Trophoblast cell (in vitro differentiated cells and primary cell): ENCODE measurements around the gene TRAPPC12.
A peak's percentile ranks its signal among the peaks of the same experiment; 100 is the strongest.

Experiments
- DNase-seq, 2 donors: peaks; one replicate each; pipeline ENCODE4 v3.0.0-alpha.2; 2016
- H2AFZ ChIP-seq: 2 replicates; pipeline ENCODE4 v1.6.1; 2013; ENCODE audit warnings: low read length, moderate library complexity, mild to moderate bottlenecking; ENCODE audit not compliant: insufficient read depth, poor library complexity
- H2AK5ac ChIP-seq: 2 replicates; pipeline ENCODE4 v1.6.1; 2013; ENCODE audit warnings: mild to moderate bottlenecking, low read length
- H2BK120ac ChIP-seq: 2 replicates; pipeline ENCODE4 v1.6.1; 2013; ENCODE audit warnings: low read length, mild to moderate bottlenecking, moderate library complexity; ENCODE audit not compliant: insufficient read depth, poor library complexity
- H2BK12ac ChIP-seq: 2 replicates; pipeline ENCODE4 v1.6.1; 2013; ENCODE audit warnings: mild to moderate bottlenecking, low read length, moderate library complexity
- H2BK5ac ChIP-seq: 2 replicates; pipeline ENCODE4 v1.6.1; 2013; ENCODE audit warnings: low read length, low read depth, moderate library complexity, mild to moderate bottlenecking; ENCODE audit not compliant: poor library complexity
- H3K14ac ChIP-seq: 2 replicates; pipeline ENCODE4 v1.6.1; 2013; ENCODE audit warnings: mild to moderate bottlenecking, low read length
- H3K18ac ChIP-seq: 2 replicates; pipeline ENCODE4 v1.6.1; 2013; ENCODE audit warnings: mild to moderate bottlenecking, low read length
- H3K23ac ChIP-seq: 2 replicates; pipeline ENCODE4 v1.6.1; 2013; ENCODE audit warnings: low read length
- H3K27ac ChIP-seq: 2 replicates; pipeline ENCODE4 v1.5.1; 2013; ENCODE audit warnings: low read depth, mild to moderate bottlenecking, inconsistent platforms, low read length, moderate library complexity
- H3K27me3 ChIP-seq: 2 replicates; pipeline ENCODE4 v1.6.1; 2013; ENCODE audit warnings: inconsistent platforms, mild to moderate bottlenecking, low read length, moderate library complexity; ENCODE audit not compliant: insufficient read depth
- H3K36me3 ChIP-seq, 2 experiments: 1 replicate in 1 of 2; 2 replicates in 1 of 2; pipeline ENCODE4 v1.6.1; 2013; ENCODE audit warnings: low read length in 2 of 2, mild to moderate bottlenecking in 2 of 2, moderate library complexity in 1 of 2; ENCODE audit not compliant: insufficient read depth in 2 of 2, control insufficient read depth in 1 of 2
- H3K4ac ChIP-seq: 2 replicates; pipeline ENCODE4 v1.6.1; 2013; ENCODE audit warnings: low read depth, mild to moderate bottlenecking, low read length, moderate library complexity
- H3K4me1 ChIP-seq, 2 experiments: 1 replicate in 1 of 2; 2 replicates in 1 of 2; pipeline ENCODE4 v1.6.1; 2013; ENCODE audit warnings: low read length in 2 of 2, mild to moderate bottlenecking in 2 of 2, moderate library complexity in 1 of 2; ENCODE audit not compliant: insufficient read depth in 2 of 2, control insufficient read depth in 1 of 2
- H3K4me2 ChIP-seq: 2 replicates; pipeline ENCODE4 v1.6.1; 2013; ENCODE audit warnings: inconsistent platforms, mild to moderate bottlenecking, low read length, moderate library complexity
- H3K4me3 ChIP-seq: 2 replicates; pipeline ENCODE4 v1.5.1; 2013; ENCODE audit warnings: mild to moderate bottlenecking, low read depth, low read length, inconsistent platforms
- H3K79me1 ChIP-seq: one replicate; pipeline ENCODE4 v1.6.1; 2013; ENCODE audit warnings: low read length
- H3K79me2 ChIP-seq: 2 replicates; pipeline ENCODE4 v1.6.1; 2013; ENCODE audit warnings: low read length, mild to moderate bottlenecking; ENCODE audit not compliant: control insufficient read depth, insufficient read depth, poor library complexity
- H3K9ac ChIP-seq: 2 replicates; pipeline ENCODE4 v1.6.1; 2013; ENCODE audit warnings: mild to moderate bottlenecking, low read length
- H3K9me3 ChIP-seq: 2 replicates; pipeline ENCODE4 v1.6.1; 2013; ENCODE audit warnings: low read depth, mild to moderate bottlenecking, control low read depth, inconsistent platforms, low read length; ENCODE audit not compliant: insufficient read depth
- H4K12ac ChIP-seq: 2 replicates; pipeline ENCODE4 v1.6.1; 2013; ENCODE audit warnings: low read depth, mild to moderate bottlenecking, low read length, moderate library complexity
- H4K8ac ChIP-seq: 2 replicates; pipeline ENCODE4 v1.6.1; 2013; ENCODE audit warnings: low read depth, mild to moderate bottlenecking, low read length, moderate library complexity
- H4K91ac ChIP-seq: one replicate; pipeline ENCODE4 v1.6.1; 2013; ENCODE audit warnings: low read depth, mild to moderate bottlenecking, low read length, moderate library complexity
- WGBS: extraction: QIAGEN DNeasy Blood & Tissue Kit; methylation state at CpG from one replicate; pipeline ENCODE4 v1.1.7; 2013; ENCODE audit warnings: missing lambda C conversion rate; ENCODE audit not compliant: insufficient read length, insufficient coverage; ENCODE audit errors: extremely low coverage; 5-methylcytosine and 5-hydroxymethylcytosine counted together

The TRAPPC12 gene

DNA sequence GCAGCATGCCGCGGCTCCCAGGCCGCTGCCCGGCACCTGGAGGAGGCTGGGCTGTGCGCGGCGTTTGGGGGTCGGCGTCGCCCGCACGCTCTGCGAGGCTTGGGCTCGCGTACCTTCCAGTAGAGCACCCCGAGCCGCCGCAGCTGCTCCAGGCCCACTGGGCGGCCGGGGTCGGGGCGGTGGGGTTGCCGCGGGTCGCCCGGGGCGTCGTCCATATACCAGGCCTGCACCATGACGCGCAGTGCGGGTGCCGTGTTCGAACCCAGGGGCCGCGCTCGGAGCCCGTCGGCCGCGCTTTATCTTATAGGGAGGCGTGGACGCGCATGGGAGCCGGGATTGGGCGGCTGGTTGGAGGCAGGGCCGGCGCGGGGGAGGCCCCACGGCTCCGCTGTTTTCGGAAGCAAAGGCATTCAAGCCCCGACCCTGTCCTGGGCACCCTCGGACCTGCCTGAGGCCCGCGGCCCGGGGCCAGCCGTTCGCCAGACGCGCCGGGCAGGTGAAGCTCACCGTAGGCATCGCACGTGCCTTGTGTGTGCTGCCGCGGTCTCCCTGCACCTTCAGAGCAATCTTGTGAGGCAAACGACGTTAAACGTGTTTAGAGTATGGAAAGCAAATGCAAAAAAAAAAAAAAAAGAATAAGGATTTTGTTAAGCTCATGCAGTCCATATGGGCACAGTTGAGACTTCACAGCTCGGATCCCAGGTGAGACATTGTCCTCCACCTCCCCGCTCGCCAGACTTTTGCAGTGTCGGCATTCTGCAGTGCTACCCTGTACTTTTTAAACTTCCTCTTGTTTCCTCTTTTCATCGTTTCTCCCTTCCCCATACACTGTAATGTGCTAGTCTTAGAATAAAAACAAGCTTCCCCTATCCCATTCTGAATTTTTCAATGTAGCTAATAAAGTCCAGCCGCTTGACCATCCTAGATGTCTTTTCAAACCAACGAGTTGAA lies 140.0 kb downstream of the TRAPPC12 start, which contains the start of gene ADI1:
TSS of gene ADI1 (minus strand) at position 277 of the 951 bp plus-strand sequence. CDS start at position 233, 44 bp downstream.
- Histone ChIP-seq H3K9ac (peak within 1 kb of the TSS; percentile 98), H3K23ac (no peak within 1 kb of the TSS), H2BK120ac (peak within 1 kb of the TSS; percentile 54), H2AK5ac (peak within 1 kb of the TSS; percentile 31), H3K79me2 (peaks cover 10% of the 10 kb centered on the region), H2AFZ (peak within 1 kb of the TSS; percentile 77), H3K18ac (peak within 1 kb of the TSS; percentile 97), H3K4me3 (peak within 1 kb of the TSS; percentile 88), H4K91ac (peak within 1 kb of the TSS; percentile 93), H3K9me3 (no peaks in the 10 kb centered on the region), H3K4me2 (peak within 1 kb of the TSS; percentile 94), H4K8ac (peak within 1 kb of the TSS; percentile 88), H3K36me3 (peaks cover 2% of the 10 kb centered on the region in 2 experiments), H3K27ac (peak within 1 kb of the TSS; percentile 93), H3K4ac (peak within 1 kb of the TSS; percentile 61), H3K4me1 (peaks cover 0 to 2% of the 10 kb centered on the region in 2 experiments), H2BK5ac (peak within 1 kb of the TSS; percentile 66), H4K12ac (peak within 1 kb of the TSS; percentile 94), H3K14ac (peak within 1 kb of the TSS; percentile 95), H2BK12ac (peak within 1 kb of the TSS; percentile 40), H3K27me3 (no peaks in the 10 kb centered on the region), H3K79me1 (peaks cover 11% of the 10 kb centered on the region)
- no CpG with 5 or more reads among the region's 76 CpGs for WGBS
- peak; percentile 82 to 87 for DNase-seq

DNA sequence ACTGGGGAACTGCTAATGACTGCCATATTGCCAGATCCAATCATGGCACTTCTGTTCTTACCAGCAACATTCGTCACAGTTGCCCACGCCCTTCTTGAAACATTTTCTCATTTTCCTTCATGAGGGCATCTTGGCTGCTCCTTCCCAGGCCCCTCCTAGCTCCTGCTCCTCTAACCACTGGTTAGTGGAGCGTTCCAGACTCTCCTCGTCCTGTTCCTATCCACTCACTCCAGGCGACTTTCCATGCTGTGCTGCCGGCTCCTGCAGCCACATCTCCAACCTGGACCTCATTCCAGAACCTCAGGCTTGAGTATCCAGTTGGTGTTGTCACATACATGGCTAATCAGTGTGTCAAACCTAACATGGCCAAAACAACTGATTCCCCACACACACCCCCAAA lies 141.1 kb downstream of the TRAPPC12 start:
- H3K18ac ChIP-seq = no peak overlapping the region
- no peak overlapping the region for H2BK5ac ChIP-seq
- H3K23ac ChIP-seq = no peak overlapping the region
- no peak overlapping the region for H2AK5ac ChIP-seq
- no peak overlapping the region for H3K4ac ChIP-seq
- no peak overlapping the region for H4K91ac ChIP-seq
- no peak for DNase-seq
- no peak overlapping the region for H2BK120ac ChIP-seq
- H4K12ac ChIP-seq = no peak overlapping the region
- no CpG with 5 or more reads among the region's 6 CpGs for WGBS
- no peak overlapping the region for H3K14ac ChIP-seq
- peaks cover 2% of the 10 kb centered on the region in 2 experiments for H3K36me3 ChIP-seq
- H3K9me3 ChIP-seq = no peaks in the 10 kb centered on the region
- no peak overlapping the region for H3K27ac ChIP-seq
- H3K4me2 ChIP-seq = no peak overlapping the region
- no peaks in the 10 kb centered on the region for H3K27me3 ChIP-seq
- H2BK12ac ChIP-seq = no peak overlapping the region
- H4K8ac ChIP-seq = no peak overlapping the region
- no peak overlapping the region for H3K4me3 ChIP-seq
- H3K79me2 ChIP-seq = peaks cover 10% of the 10 kb centered on the region
- H2AFZ ChIP-seq = peak overlapping the region; percentile 33
- H3K4me1 ChIP-seq = peaks cover 0 to 2% of the 10 kb centered on the region in 2 experiments
- H3K79me1 ChIP-seq = peaks cover 11% of the 10 kb centered on the region
- no peak overlapping the region for H3K9ac ChIP-seq

DNA sequence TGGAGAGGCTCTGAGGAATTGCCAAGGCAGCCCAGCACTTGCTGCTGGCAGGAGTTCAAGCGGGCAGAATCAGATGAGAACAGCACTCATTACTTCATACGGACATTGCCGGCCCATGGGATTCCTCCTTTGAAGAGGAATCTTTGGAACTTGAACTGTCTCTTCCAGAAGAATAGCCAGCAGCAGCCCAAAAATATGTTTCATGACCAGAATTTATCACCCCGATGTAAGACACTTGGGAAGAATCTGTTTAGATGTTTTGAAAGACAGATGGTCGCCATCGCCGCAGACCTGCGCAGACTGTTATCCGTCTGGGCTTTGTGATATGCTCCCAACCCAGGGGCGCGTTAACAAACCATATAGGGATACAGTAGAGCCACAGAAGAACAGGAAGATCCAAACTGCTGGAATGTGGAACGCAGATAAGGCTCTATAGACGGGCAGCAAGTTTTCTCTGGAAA lies 143.5 kb downstream of the TRAPPC12 start:
- no peak overlapping the region for H2AK5ac ChIP-seq
- H3K36me3 ChIP-seq = no peaks in the 10 kb centered on the region
- no peak overlapping the region for H4K91ac ChIP-seq
- H3K79me1 ChIP-seq = peaks cover 11% of the 10 kb centered on the region
- H2AFZ ChIP-seq = no peak overlapping the region
- H4K8ac ChIP-seq = no peak overlapping the region
- H3K79me2 ChIP-seq = peaks cover 10% of the 10 kb centered on the region
- no peak overlapping the region for H4K12ac ChIP-seq
- H3K18ac ChIP-seq = no peak overlapping the region
- no peak overlapping the region for H3K14ac ChIP-seq
- H3K4me1 ChIP-seq = peaks cover 0 to 2% of the 10 kb centered on the region in 2 experiments
- H3K9me3 ChIP-seq = peaks cover 4% of the 10 kb centered on the region
- DNase-seq = peak; percentile 43 to 60
- H3K4me2 ChIP-seq = no peak overlapping the region
- H3K4me3 ChIP-seq = no peak overlapping the region
- H2BK120ac ChIP-seq = no peak overlapping the region
- H2BK5ac ChIP-seq = no peak overlapping the region
- no peak overlapping the region for H2BK12ac ChIP-seq
- no peaks in the 10 kb centered on the region for H3K27me3 ChIP-seq
- H3K4ac ChIP-seq = no peak overlapping the region
- no CpG with 5 or more reads among the region's 13 CpGs for WGBS
- H3K23ac ChIP-seq = no peak overlapping the region
- H3K27ac ChIP-seq = no peak overlapping the region
- H3K9ac ChIP-seq = no peak overlapping the region

DNA sequence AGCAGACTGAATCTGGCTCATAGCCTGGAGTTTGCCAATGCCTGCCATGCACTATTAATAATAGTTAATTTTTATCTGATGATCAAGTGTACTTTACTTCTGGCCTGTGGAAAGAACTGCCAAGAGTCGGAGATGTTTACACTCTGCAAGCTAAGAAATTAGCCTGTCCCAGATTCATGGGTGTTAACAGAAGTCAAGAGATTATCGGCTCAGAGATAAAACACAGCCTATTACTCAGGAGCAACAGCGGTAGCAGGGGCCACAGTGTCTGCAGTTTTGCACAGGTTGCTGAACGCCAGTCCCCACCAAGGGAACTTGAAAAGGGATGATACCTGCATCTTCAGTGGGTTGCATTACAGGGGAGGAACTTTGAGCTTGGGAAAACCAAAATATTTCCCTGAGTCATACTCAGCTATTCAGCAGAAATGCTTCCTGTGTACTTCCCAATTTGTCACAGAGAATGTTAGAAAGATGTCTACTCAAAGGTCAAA lies 144.1 kb downstream of the TRAPPC12 start:
- Histone ChIP-seq H3K4ac (no peak overlapping the region), H3K4me1 (peaks cover 0 to 2% of the 10 kb centered on the region in 2 experiments), H3K79me2 (peaks cover 6% of the 10 kb centered on the region), H4K8ac (no peak overlapping the region), H4K12ac (no peak overlapping the region), H3K4me3 (no peak overlapping the region), H2AFZ (no peak overlapping the region), H2BK120ac (no peak overlapping the region), H3K9ac (no peak overlapping the region), H3K27me3 (no peaks in the 10 kb centered on the region), H3K79me1 (peaks cover 7% of the 10 kb centered on the region), H2BK5ac (no peak overlapping the region), H3K4me2 (no peak overlapping the region), H3K14ac (no peak overlapping the region), H2BK12ac (no peak overlapping the region), H3K18ac (no peak overlapping the region), H3K23ac (no peak overlapping the region), H3K36me3 (no peaks in the 10 kb centered on the region), H3K9me3 (peaks cover 6% of the 10 kb centered on the region), H2AK5ac (no peak overlapping the region), H4K91ac (no peak overlapping the region), H3K27ac (no peak overlapping the region)
- DNase-seq = peak; percentile 42 to 74
- no CpG with 5 or more reads among the region's 4 CpGs for WGBS
